Ramos (cell line): Measurements from ENCODE around the gene VN1R4.
"Not testable (repeated sequence)": the region's sequence is repeated elsewhere in the genome, so short reads cannot be mapped to it uniquely, and the experiment has no call there.

ENCODE experiments used
- in situ Hi-C: fragments of 300-500 bp; cut with MboI; formaldehyde crosslinking; loops from one replicate; pipeline ENCODE4 v1.14.3; 2022; ENCODE audit warnings: low sequenced_read_pairs; ENCODE audit not compliant: unreplicated experiment

VN1R4 gene

GRCh38 chr19:53267623-53268022 is at the start of gene VN1R4:
Gene VN1R4, minus strand, starts transcription at chr19:53267723. Its CDS starts 58 bp downstream, at chr19:53267665.
- in situ Hi-C loops, result not testable (repeated sequence)

- in situ Hi-C loops, result no loop called here
These were observed 44.4 kb upstream of the VN1R4 start for GRCh38 chr19:53311897-53312296.

- in situ Hi-C loops, result no loop called here
These were observed 43.5 kb upstream of the VN1R4 start for GRCh38 chr19:53311044-53311443.

GRCh38 chr19:53308339-53308811 is 40.9 kb upstream of the VN1R4 start:
- in situ Hi-C loops, result no loop called here

- in situ Hi-C loops, result not testable (repeated sequence)
These were observed 33.8 kb upstream of the VN1R4 start for GRCh38 chr19:53301341-53301740.

- in situ Hi-C loops, result no loop called here
These were observed 27.4 kb upstream of the VN1R4 start for GRCh38 chr19:53294786-53295441.

GRCh38 chr19:53290758-53291549 is 23.4 kb upstream of the VN1R4 start:
- in situ Hi-C loops, result no loop called here

GRCh38 chr19:53285087-53285486 is 17.6 kb upstream of the VN1R4 start:
- in situ Hi-C loops, result no loop called here

GRCh38 chr19:53281947-53282346 is 14.4 kb upstream of the VN1R4 start:
- in situ Hi-C loops, result not testable (repeated sequence)

- in situ Hi-C loops, result no loop called here
These were observed 8.0 kb upstream of the VN1R4 start for GRCh38 chr19:53275480-53275879.

GRCh38 chr19:53272044-53272443 is 4.5 kb upstream of the VN1R4 start:
- in situ Hi-C loops, result no loop called here

- in situ Hi-C loops, result not testable (repeated sequence)
These were observed 2.3 kb upstream of the VN1R4 start for GRCh38 chr19:53269861-53270260.

GRCh38 chr19:53257715-53258342 is 9.7 kb downstream of the VN1R4 start, which contains the start of gene VN1R2:
Gene VN1R2, plus strand, starts transcription at chr19:53258292. Its CDS starts 84 bp downstream, at chr19:53258376.
- in situ Hi-C loops, result not testable (repeated sequence)

- in situ Hi-C loops, result no loop called here
These were observed 12.8 kb downstream of the VN1R4 start, which contains the start of gene ZNF677 for GRCh38 chr19:53254411-53255341. Gene ZNF677, minus strand, starts transcription at chr19:53254873. Its CDS starts 3,323 bp downstream, at chr19:53251550.

- in situ Hi-C loops, result no loop called here
These were observed 21.0 kb downstream of the VN1R4 start for GRCh38 chr19:53246498-53246897.

- in situ Hi-C loops, result no loop called here
These were observed 30.3 kb downstream of the VN1R4 start for GRCh38 chr19:53237114-53237777.

- in situ Hi-C loops, result no loop called here
These were observed 42.9 kb downstream of the VN1R4 start for GRCh38 chr19:53224606-53225005.

- in situ Hi-C loops, result not testable (repeated sequence)
These were observed 44.8 kb downstream of the VN1R4 start for GRCh38 chr19:53222716-53223115.
